ENCODE measurements around the gene NEK10.
A peak's percentile ranks its signal among the peaks of the same experiment; 100 is the strongest.

Gene NEK10

DNA sequence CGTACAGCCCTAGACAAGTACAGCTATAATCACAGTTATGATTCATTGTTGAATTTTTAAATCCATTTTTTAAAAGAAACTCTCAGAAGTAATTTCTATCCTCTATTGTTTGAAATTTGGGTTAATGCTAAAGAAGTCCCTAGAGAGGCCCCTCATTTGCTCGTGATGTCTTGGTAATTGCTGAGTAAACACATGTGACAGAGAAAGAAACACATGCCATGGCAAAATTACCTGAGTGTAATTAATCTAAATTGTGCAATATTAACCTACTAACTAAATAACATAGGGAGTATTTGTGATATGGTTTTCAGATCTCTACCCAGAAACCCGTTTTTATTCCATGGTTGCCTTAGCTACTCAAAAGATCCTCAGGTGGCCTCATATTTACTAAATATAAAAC is 10.8 kb downstream of the NEK10 start:
- H3K36me3 ChIP-seq (ENCODE audit: insufficient read depth, low read length): no peaks in the 10 kb centered on the region
- no peaks in the 10 kb centered on the region for H3K9me3 ChIP-seq (ENCODE audit: low read length)
- peaks cover 34% of the 10 kb centered on the region for H3K4me1 ChIP-seq (ENCODE audit: insufficient read depth, low read length, severe bottlenecking)
- H3K9ac ChIP-seq (ENCODE audit: low read length): no peak overlapping the region
- H3F3A ChIP-seq (ENCODE audit: insufficient read depth, low read length): no peaks in the 10 kb centered on the region
- H3K9me2 ChIP-seq (ENCODE audit: low read depth, low read length): no peaks in the 10 kb centered on the region
- H3K79me2 ChIP-seq (ENCODE audit: insufficient read depth, low read length): no peaks in the 10 kb centered on the region
- H4K20me1 ChIP-seq (ENCODE audit: insufficient read depth, low read length): no peaks in the 10 kb centered on the region
- no peak overlapping the region for H3K27ac ChIP-seq (ENCODE audit: low read depth, low read length, poor library complexity, severe bottlenecking)
- TF ChIP-seq, protein P1, sequence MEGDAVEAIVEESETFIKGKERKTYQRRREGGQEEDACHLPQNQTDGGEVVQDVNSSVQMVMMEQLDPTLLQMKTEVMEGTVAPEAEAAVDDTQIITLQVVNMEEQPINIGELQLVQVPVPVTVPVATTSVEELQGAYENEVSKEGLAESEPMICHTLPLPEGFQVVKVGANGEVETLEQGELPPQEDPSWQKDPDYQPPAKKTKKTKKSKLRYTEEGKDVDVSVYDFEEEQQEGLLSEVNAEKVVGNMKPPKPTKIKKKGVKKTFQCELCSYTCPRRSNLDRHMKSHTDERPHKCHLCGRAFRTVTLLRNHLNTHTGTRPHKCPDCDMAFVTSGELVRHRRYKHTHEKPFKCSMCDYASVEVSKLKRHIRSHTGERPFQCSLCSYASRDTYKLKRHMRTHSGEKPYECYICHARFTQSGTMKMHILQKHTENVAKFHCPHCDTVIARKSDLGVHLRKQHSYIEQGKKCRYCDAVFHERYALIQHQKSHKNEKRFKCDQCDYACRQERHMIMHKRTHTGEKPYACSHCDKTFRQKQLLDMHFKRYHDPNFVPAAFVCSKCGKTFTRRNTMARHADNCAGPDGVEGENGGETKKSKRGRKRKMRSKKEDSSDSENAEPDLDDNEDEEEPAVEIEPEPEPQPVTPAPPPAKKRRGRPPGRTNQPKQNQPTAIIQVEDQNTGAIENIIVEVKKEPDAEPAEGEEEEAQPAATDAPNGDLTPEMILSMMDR (IDR thresholded peaks at IDR 0.05; ENCODE audit: low read length): no peak
- TF ChIP-seq EZH2 (IDR thresholded peaks at IDR 0.05; ENCODE audit: borderline replicate concordance, low read length): no peak
- no peak overlapping the region for H3K4me3 ChIP-seq (ENCODE audit: low read depth, low read length, poor library complexity, severe bottlenecking)
- no peak overlapping the region for H2AFZ ChIP-seq (ENCODE audit: low read length)
- H3K4me2 ChIP-seq (ENCODE audit: low read length): no peak overlapping the region
- H3K27me3 ChIP-seq (ENCODE audit: insufficient read depth, low read length): no peaks in the 10 kb centered on the region

GRCh38 chr3:27357665-27358258 is 11.4 kb downstream of the NEK10 start:
- TF ChIP-seq, protein P1 (IDR thresholded peaks at IDR 0.05; ENCODE audit: low read length): peak; percentile 84
- no peak for TF ChIP-seq EZH2 (IDR thresholded peaks at IDR 0.05; ENCODE audit: borderline replicate concordance, low read length)
- Histone ChIP-seq H2AFZ (ENCODE audit: low read length) (no peak overlapping the region), H3K27me3 (ENCODE audit: insufficient read depth, low read length) (no peaks in the 10 kb centered on the region), H3K9ac (ENCODE audit: low read length) (no peak overlapping the region), H4K20me1 (ENCODE audit: insufficient read depth, low read length) (no peaks in the 10 kb centered on the region), H3K4me3 (ENCODE audit: low read depth, low read length, poor library complexity, severe bottlenecking) (no peak overlapping the region), H3F3A (ENCODE audit: insufficient read depth, low read length) (no peaks in the 10 kb centered on the region), H3K9me2 (ENCODE audit: low read depth, low read length) (no peaks in the 10 kb centered on the region), H3K27ac (ENCODE audit: low read depth, low read length, poor library complexity, severe bottlenecking) (no peak overlapping the region), H3K4me1 (ENCODE audit: insufficient read depth, low read length, severe bottlenecking) (peaks cover 34% of the 10 kb centered on the region), H3K9me3 (ENCODE audit: low read length) (no peaks in the 10 kb centered on the region), H3K36me3 (ENCODE audit: insufficient read depth, low read length) (no peaks in the 10 kb centered on the region), H3K4me2 (ENCODE audit: low read length) (no peak overlapping the region), H3K79me2 (ENCODE audit: insufficient read depth, low read length) (no peaks in the 10 kb centered on the region)

GRCh38 chr3:27356976-27357375 is 12.2 kb downstream of the NEK10 start:
- no peaks in the 10 kb centered on the region for H4K20me1 ChIP-seq (ENCODE audit: insufficient read depth, low read length)
- H3K27me3 ChIP-seq (ENCODE audit: insufficient read depth, low read length): no peaks in the 10 kb centered on the region
- no peak overlapping the region for H3K27ac ChIP-seq (ENCODE audit: low read depth, low read length, poor library complexity, severe bottlenecking)
- H3K36me3 ChIP-seq (ENCODE audit: insufficient read depth, low read length): no peaks in the 10 kb centered on the region
- no peaks in the 10 kb centered on the region for H3F3A ChIP-seq (ENCODE audit: insufficient read depth, low read length)
- H3K4me1 ChIP-seq (ENCODE audit: insufficient read depth, low read length, severe bottlenecking): peaks cover 34% of the 10 kb centered on the region
- H3K4me3 ChIP-seq (ENCODE audit: low read depth, low read length, poor library complexity, severe bottlenecking): no peak overlapping the region
- H3K4me2 ChIP-seq (ENCODE audit: low read length): no peak overlapping the region
- TF ChIP-seq, protein P1 (IDR thresholded peaks at IDR 0.05; ENCODE audit: low read length): no peak
- TF ChIP-seq EZH2 (IDR thresholded peaks at IDR 0.05; ENCODE audit: borderline replicate concordance, low read length): no peak
- H3K9me2 ChIP-seq (ENCODE audit: low read depth, low read length): no peaks in the 10 kb centered on the region
- no peak overlapping the region for H3K9ac ChIP-seq (ENCODE audit: low read length)
- H3K79me2 ChIP-seq (ENCODE audit: insufficient read depth, low read length): no peaks in the 10 kb centered on the region
- H2AFZ ChIP-seq (ENCODE audit: low read length): no peak overlapping the region
- no peaks in the 10 kb centered on the region for H3K9me3 ChIP-seq (ENCODE audit: low read length)
